Memory B cell (primary cell): ENCODE measurements around the gene METRN.

Experiments used
- ATAC-seq: fragments of 150-1000 bp; cut with Tn5 transposase; 2 replicates; pipeline ENCODE4 v1.10.0; 2021; ENCODE audit warnings: low read depth, mild to moderate bottlenecking, moderate library complexity
- DNase-seq, 2 donors: peaks; one replicate each; pipeline ENCODE4 v3.0.0; 2022; ENCODE audit warnings: low spot score in 2 of 2
- H3K27ac Mint-ChIP-seq: one replicate; pipeline ENCODE4 v1.8.0; 2022; ENCODE audit warnings: mild to moderate bottlenecking, moderate library complexity, mixed read lengths
- H3K27me3 Mint-ChIP-seq: one replicate; pipeline ENCODE4 v1.8.0; 2022; ENCODE audit warnings: mixed read lengths
- H3K36me3 Mint-ChIP-seq: one replicate; pipeline ENCODE4 v1.8.0; 2022; ENCODE audit warnings: mild to moderate bottlenecking, mixed read lengths
- H3K4me1 Mint-ChIP-seq: one replicate; pipeline ENCODE4 v1.8.0; 2022; ENCODE audit warnings: mixed read lengths
- H3K4me3 Mint-ChIP-seq: one replicate; pipeline ENCODE4 v1.8.0; 2022; ENCODE audit warnings: mild to moderate bottlenecking, moderate library complexity, mixed read lengths
- H3K9me3 Mint-ChIP-seq: one replicate; pipeline ENCODE4 v1.8.0; 2022; ENCODE audit warnings: mixed read lengths

Gene METRN

GRCh38 chr16:674214-674881 lies 40.6 kb upstream of the METRN start:
- Mint-ChIP-seq H3K4me3 (no peak overlapping the region), H3K36me3 (peaks cover 10% of the 10 kb centered on the region), H3K27ac (no peak overlapping the region), H3K4me1 (peaks cover 11% of the 10 kb centered on the region), H3K27me3 (peaks cover 8% of the 10 kb centered on the region), H3K9me3 (no peaks in the 10 kb centered on the region)
- ATAC-seq: no peak
- no peak for DNase-seq

- DNase-seq (no peak), ATAC-seq (no peak)
- peaks cover 10% of the 10 kb centered on the region for H3K36me3 Mint-ChIP-seq
- no peaks in the 10 kb centered on the region for H3K9me3 Mint-ChIP-seq
- peak within 1 kb of the TSS; percentile 61 for H3K4me3 Mint-ChIP-seq
- no peak within 1 kb of the TSS for H3K27ac Mint-ChIP-seq
- peaks cover 13% of the 10 kb centered on the region for H3K4me1 Mint-ChIP-seq
- peaks cover 8% of the 10 kb centered on the region for H3K27me3 Mint-ChIP-seq
Measured at GRCh38 chr16:674968-675883, 39.7 kb upstream of the METRN start, which contains the start of gene RHBDL1. TSS of gene RHBDL1 (plus strand) at chr16:675671. CDS start at chr16:675791, 120 bp downstream.

DNA sequence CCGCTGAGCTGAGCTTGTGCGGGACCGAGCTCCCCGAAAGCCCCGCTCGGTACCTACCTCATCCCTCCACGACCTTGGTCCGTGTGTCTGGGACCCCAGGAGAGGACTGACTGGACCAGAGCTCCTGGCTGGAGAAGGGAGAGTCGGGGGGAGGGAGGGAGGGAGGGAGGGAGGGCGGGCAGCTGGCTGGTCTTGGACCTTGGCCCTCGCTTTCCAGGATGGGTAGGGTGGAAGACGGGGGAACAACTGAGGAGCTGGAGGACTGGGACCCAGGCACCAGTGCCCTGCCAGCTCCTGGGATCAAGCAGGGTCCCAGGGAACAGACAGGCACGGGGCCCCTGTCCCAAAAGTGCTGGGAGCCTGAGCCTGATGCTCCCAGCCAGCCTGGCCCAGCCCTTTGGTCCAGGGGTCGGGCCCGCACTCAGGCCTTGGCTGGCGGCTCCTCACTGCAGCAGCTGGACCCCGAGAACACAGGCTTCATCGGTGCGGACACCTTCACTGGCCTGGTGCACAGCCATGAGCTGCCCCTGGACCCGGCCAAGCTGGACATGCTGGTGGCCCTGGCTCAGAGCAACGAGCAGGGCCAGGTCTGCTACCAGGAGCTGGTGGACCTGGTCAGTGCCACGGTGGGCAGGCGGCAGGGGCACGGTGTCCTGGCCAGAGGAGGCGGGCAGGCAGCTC lies 38.9 kb upstream of the METRN start:
- no peak overlapping the region for H3K27ac Mint-ChIP-seq
- H3K9me3 Mint-ChIP-seq: no peaks in the 10 kb centered on the region
- H3K36me3 Mint-ChIP-seq: peaks cover 7% of the 10 kb centered on the region
- peaks cover 8% of the 10 kb centered on the region for H3K27me3 Mint-ChIP-seq
- no peak overlapping the region for H3K4me3 Mint-ChIP-seq
- DNase-seq: no peak
- no peak for ATAC-seq
- peaks cover 14% of the 10 kb centered on the region for H3K4me1 Mint-ChIP-seq

GRCh38 chr16:676565-676902 lies 38.4 kb upstream of the METRN start:
- peak overlapping the region; percentile 14 for H3K4me3 Mint-ChIP-seq
- no peaks in the 10 kb centered on the region for H3K9me3 Mint-ChIP-seq

DNA sequence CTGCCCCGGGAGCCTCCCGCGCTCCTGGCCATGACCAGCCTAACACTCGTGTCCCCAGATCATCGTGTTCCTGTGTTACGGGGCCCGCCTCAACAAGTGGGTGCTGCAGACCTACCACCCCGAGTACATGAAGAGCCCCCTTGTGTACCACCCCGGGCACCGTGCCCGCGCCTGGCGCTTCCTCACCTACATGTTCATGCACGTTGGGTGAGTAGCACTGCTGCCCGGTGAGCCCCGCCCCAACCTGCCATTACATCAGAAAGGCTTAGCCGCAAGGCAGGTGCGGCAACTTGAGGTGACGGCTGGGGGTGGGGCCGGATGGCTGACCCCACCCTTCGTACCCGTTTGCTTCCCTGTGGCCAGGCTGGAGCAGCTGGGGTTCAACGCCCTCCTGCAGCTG lies 38.0 kb upstream of the METRN start:
- Mint-ChIP-seq H3K9me3 (no peaks in the 10 kb centered on the region), H3K36me3 (peaks cover 6% of the 10 kb centered on the region), H3K27ac (no peak overlapping the region), H3K27me3 (peaks cover 8% of the 10 kb centered on the region), H3K4me1 (peaks cover 15% of the 10 kb centered on the region), H3K4me3 (peak overlapping the region; percentile 29)
- ATAC-seq (peak; percentile 14), DNase-seq (no peak)

More at GRCh38 chr16:676565-676902, 38.4 kb upstream of the METRN start:
- DNase-seq: no peak
- Mint-ChIP-seq H3K36me3 (peaks cover 6% of the 10 kb centered on the region), H3K4me1 (peaks cover 15% of the 10 kb centered on the region), H3K27me3 (peaks cover 8% of the 10 kb centered on the region), H3K27ac (no peak overlapping the region)
- ATAC-seq: no peak

DNA sequence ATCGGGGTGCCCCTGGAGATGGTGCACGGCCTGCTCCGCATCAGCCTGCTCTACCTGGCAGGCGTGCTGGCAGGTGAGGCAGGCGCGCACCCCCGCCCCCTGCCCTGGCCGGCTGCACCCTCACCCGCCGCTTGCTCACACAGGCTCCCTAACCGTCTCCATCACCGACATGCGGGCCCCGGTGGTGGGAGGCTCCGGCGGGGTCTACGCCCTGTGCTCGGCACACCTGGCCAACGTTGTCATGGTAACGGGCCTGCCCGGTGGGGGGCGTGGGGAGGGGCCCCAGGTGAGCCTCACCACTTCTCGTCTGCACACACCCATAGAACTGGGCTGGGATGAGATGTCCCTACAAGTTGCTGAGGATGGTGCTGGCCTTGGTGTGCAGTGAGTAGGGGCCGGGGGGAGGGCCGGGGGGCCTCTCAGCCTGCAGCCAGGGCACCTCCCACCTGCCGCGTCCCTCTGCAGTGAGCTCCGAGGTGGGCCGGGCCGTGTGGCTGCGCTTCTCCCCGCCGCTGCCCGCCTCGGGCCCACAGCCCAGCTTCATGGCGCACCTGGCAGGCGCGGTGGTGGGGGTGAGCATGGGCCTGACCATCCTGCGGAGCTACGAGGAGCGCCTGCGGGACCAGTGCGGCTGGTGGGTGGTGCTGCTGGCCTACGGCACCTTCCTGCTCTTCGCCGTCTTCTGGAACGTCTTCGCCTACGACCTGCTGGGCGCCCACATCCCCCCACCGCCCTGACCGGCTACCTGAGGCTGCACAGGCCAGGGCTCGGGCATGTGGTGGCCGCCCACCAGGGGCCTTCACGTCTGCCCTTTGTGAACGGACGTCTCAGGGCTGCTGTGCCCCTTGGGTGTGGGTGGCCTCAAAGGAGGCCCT lies 37.4 kb upstream of the METRN start:
- ATAC-seq: no peak
- DNase-seq: no peak
- H3K4me1 Mint-ChIP-seq: peaks cover 16% of the 10 kb centered on the region
- peak overlapping the region; percentile 29 for H3K4me3 Mint-ChIP-seq
- peaks cover 9% of the 10 kb centered on the region for H3K36me3 Mint-ChIP-seq
- H3K9me3 Mint-ChIP-seq: no peaks in the 10 kb centered on the region
- peaks cover 8% of the 10 kb centered on the region for H3K27me3 Mint-ChIP-seq
- no peak overlapping the region for H3K27ac Mint-ChIP-seq

GRCh38 chr16:678209-678857 lies 36.6 kb upstream of the METRN start:
- Mint-ChIP-seq H3K9me3 (no peaks in the 10 kb centered on the region), H3K4me1 (peaks cover 18% of the 10 kb centered on the region), H3K27ac (no peak overlapping the region), H3K27me3 (peaks cover 8% of the 10 kb centered on the region), H3K4me3 (no peak overlapping the region), H3K36me3 (peaks cover 6% of the 10 kb centered on the region)
- no peak for ATAC-seq
- DNase-seq: no peak

GRCh38 chr16:678858-679813 lies 35.8 kb upstream of the METRN start:
- H3K36me3 Mint-ChIP-seq: peaks cover 6% of the 10 kb centered on the region
- peak overlapping the region; percentile 84 for H3K4me3 Mint-ChIP-seq
- H3K27me3 Mint-ChIP-seq: peaks cover 8% of the 10 kb centered on the region
- no peaks in the 10 kb centered on the region for H3K9me3 Mint-ChIP-seq
- H3K27ac Mint-ChIP-seq: no peak overlapping the region
- peaks cover 18% of the 10 kb centered on the region for H3K4me1 Mint-ChIP-seq
- no peak for DNase-seq
- ATAC-seq: no peak

GRCh38 chr16:679814-680624 lies 34.9 kb upstream of the METRN start, which contains the start of gene STUB1:
TSS of gene STUB1 (plus strand) at chr16:680410. CDS start at chr16:680526, 116 bp downstream.
- Mint-ChIP-seq H3K4me3 (peak within 1 kb of the TSS; percentile 85), H3K36me3 (peaks cover 6% of the 10 kb centered on the region), H3K27me3 (peaks cover 5% of the 10 kb centered on the region), H3K4me1 (peaks cover 15% of the 10 kb centered on the region), H3K9me3 (no peaks in the 10 kb centered on the region), H3K27ac (no peak within 1 kb of the TSS)
- ATAC-seq (peak; percentile 50), DNase-seq (peak; percentile 84 to 85)

GRCh38 chr16:680625-680945 lies 34.3 kb upstream of the METRN start:
- Mint-ChIP-seq H3K36me3 (peaks cover 4% of the 10 kb centered on the region), H3K9me3 (no peaks in the 10 kb centered on the region), H3K27ac (no peak overlapping the region), H3K4me1 (peaks cover 11% of the 10 kb centered on the region), H3K4me3 (peak overlapping the region; percentile 73), H3K27me3 (peaks cover 1% of the 10 kb centered on the region)
- ATAC-seq (no peak), DNase-seq (no peak)

DNA sequence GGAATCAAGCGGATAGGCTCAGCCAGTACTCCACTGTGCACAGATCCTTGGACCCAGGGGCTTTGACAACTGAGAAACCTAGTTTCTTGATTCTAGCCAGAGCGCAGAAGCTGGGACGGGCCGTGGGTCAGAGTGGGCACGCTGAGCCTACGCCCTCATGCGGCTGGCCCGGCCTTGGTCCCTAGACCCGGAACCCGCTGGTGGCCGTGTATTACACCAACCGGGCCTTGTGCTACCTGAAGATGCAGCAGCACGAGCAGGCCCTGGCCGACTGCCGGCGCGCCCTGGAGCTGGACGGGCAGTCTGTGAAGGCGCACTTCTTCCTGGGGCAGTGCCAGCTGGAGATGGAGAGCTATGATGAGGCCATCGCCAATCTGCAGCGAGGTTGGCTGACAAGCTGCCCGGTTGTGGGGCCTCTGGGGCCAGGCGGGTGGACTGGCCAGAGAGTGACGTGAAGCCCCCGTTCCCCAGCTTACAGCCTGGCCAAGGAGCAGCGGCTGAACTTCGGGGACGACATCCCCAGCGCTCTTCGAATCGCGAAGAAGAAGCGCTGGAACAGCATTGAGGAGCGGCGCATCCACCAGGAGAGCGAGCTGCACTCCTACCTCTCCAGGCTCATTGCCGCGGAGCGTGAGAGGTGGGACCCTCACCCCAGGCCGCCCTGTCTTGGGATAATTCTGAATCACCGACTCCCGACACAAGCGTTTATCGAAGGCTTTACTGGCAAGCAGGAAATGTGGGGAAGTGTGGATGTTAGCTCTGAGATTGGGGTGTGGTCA lies 33.8 kb upstream of the METRN start:
- no peak for ATAC-seq
- H3K9me3 Mint-ChIP-seq: no peaks in the 10 kb centered on the region
- H3K36me3 Mint-ChIP-seq: peaks cover 4% of the 10 kb centered on the region
- H3K27ac Mint-ChIP-seq: no peak overlapping the region
- peaks cover 11% of the 10 kb centered on the region for H3K4me1 Mint-ChIP-seq
- peaks cover 1% of the 10 kb centered on the region for H3K27me3 Mint-ChIP-seq
- peak overlapping the region; percentile 63 for H3K4me3 Mint-ChIP-seq
- no peak for DNase-seq
